ENCODE data around the gene NLRP9. TPM values are rescaled to one million over a fixed set of nuclear protein-coding genes. Genes with fewer than 3 reads are reported as not detected.
A peak's percentile ranks its signal among the peaks of the same experiment; 100 is the strongest.

Gene NLRP9
- total RNA-seq, 4 donors from 2014 or later: not detected

DNA sequence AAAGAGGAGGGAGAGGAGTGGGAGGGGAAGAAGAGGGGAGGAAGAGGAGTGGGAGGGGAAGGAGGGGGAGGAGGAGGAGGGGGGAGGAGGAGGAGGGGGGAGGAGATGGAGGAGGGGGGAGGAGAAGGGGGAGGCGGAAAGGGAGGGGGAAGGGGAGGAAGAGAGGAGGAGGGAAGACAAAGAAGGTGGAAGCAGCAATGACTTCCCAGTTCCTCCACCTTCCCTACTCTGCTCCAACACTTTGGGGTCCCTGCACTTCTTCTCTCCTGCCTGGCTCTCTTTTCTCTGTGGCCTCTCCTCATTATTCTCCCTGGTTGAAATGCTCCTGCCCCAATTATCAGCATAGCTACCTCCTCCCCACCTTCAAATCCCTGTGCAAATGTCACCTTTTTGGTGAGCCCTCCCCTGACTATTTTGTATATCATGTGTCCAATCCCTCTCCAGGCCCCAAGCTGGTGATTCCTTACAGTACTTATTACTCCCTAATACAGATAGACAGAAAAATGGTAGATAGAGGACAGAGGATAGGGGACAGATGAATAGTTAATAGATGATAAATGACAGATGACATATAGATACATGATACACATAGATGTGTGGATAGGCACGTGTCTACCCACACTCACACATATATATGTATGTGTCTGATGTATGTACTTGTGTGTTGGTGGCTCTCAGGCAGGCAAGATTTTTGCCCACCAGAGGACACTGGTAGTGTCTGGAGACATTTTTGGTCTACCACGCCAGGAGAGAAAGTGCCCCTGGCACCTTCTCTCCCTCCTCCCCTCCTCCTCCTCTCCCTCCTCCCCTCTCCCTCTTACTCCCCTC is 25.2 kb downstream of the NLRP9 start:
- Histone ChIP-seq H3K9me3 (no peaks in the 10 kb centered on the region), H3K36me3 (no peaks in the 10 kb centered on the region), H3K27me3 (peaks cover 22% of the 10 kb centered on the region), H3K27ac (no peak overlapping the region), H3K4me1 (no peaks in the 10 kb centered on the region), H3K4me3 (no peak overlapping the region)
- no peak for DNase-seq (ENCODE audit: low spot score in 2 of 2)
- TF ChIP-seq EP300 (IDR thresholded peaks at IDR 0.05) (no peak), POLR2A (IDR thresholded peaks at IDR 0.05) (no peak), POLR2AphosphoS5 (IDR thresholded peaks at IDR 0.05) (no peak)
- TF ChIP-seq, protein P1, sequence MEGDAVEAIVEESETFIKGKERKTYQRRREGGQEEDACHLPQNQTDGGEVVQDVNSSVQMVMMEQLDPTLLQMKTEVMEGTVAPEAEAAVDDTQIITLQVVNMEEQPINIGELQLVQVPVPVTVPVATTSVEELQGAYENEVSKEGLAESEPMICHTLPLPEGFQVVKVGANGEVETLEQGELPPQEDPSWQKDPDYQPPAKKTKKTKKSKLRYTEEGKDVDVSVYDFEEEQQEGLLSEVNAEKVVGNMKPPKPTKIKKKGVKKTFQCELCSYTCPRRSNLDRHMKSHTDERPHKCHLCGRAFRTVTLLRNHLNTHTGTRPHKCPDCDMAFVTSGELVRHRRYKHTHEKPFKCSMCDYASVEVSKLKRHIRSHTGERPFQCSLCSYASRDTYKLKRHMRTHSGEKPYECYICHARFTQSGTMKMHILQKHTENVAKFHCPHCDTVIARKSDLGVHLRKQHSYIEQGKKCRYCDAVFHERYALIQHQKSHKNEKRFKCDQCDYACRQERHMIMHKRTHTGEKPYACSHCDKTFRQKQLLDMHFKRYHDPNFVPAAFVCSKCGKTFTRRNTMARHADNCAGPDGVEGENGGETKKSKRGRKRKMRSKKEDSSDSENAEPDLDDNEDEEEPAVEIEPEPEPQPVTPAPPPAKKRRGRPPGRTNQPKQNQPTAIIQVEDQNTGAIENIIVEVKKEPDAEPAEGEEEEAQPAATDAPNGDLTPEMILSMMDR (IDR thresholded peaks at IDR 0.05): no peak
- 55% methylated on average over 2 of the region's 3 CpGs for WGBS

DNA sequence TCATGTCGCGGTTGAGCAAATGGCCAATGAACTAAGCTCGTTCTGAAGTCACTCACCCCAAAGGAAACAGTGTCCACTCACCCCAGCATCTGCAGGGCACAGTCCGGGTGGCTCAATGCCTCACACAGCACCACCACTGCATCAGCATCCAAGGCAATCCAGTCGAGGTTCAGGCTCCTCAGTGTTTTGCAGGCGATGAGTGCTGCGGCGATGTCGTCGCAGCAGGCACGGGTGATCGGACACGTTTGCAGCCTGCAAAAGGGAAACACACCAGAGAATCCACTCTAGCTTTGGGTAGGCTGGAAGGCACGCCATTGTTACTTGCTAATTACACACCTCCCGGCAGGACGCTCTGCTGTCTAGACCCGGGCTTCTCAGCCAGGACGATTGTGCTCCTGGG is 26.5 kb downstream of the NLRP9 start:
- TF ChIP-seq POLR2AphosphoS5 (IDR thresholded peaks at IDR 0.05): no peak
- TF ChIP-seq EP300 (IDR thresholded peaks at IDR 0.05): no peak
- TF ChIP-seq, protein P1 (IDR thresholded peaks at IDR 0.05): no peak
- TF ChIP-seq POLR2A (IDR thresholded peaks at IDR 0.05): no peak
- Histone ChIP-seq H3K27ac (no peak overlapping the region), H3K27me3 (peaks cover 9% of the 10 kb centered on the region), H3K36me3 (no peaks in the 10 kb centered on the region), H3K9me3 (no peaks in the 10 kb centered on the region), H3K4me1 (no peaks in the 10 kb centered on the region), H3K4me3 (no peak overlapping the region)
- WGBS: 76% methylated on average over 17 of the region's 18 CpGs
- DNase-seq (ENCODE audit: low spot score in 2 of 2): no peak

- Histone ChIP-seq H3K27me3 (no peaks in the 10 kb centered on the region), H3K4me1 (no peaks in the 10 kb centered on the region), H3K4me3 (no peak overlapping the region), H3K27ac (no peak overlapping the region), H3K36me3 (no peaks in the 10 kb centered on the region), H3K9me3 (no peaks in the 10 kb centered on the region)
- DNase-seq (ENCODE audit: low spot score in 2 of 2): no peak
- 86% methylated on average over 1 of the region's 3 CpGs for WGBS
- TF ChIP-seq POLR2A (IDR thresholded peaks at IDR 0.05) (no peak), EP300 (IDR thresholded peaks at IDR 0.05) (no peak), POLR2AphosphoS5 (IDR thresholded peaks at IDR 0.05) (no peak)
- TF ChIP-seq, protein P1 (IDR thresholded peaks at IDR 0.05): no peak
Measured at GRCh38 chr19:55705972-55706371, 32.2 kb downstream of the NLRP9 start.

GRCh38 chr19:55704494-55705245 is 33.5 kb downstream of the NLRP9 start:
- H3K4me1 ChIP-seq: no peaks in the 10 kb centered on the region
- DNase-seq (ENCODE audit: low spot score in 2 of 2): no peak
- H3K4me3 ChIP-seq: no peak overlapping the region
- no peak for TF ChIP-seq POLR2A (IDR thresholded peaks at IDR 0.05)
- TF ChIP-seq, protein P1 (IDR thresholded peaks at IDR 0.05): no peak
- TF ChIP-seq EP300 (IDR thresholded peaks at IDR 0.05): no peak
- TF ChIP-seq POLR2AphosphoS5 (IDR thresholded peaks at IDR 0.05): no peak
- 86% methylated on average over 15 of the region's 15 CpGs for WGBS
- no peaks in the 10 kb centered on the region for H3K27me3 ChIP-seq
- H3K36me3 ChIP-seq: peaks cover 10% of the 10 kb centered on the region
- no peaks in the 10 kb centered on the region for H3K9me3 ChIP-seq
- no peak overlapping the region for H3K27ac ChIP-seq

- Histone ChIP-seq H3K27me3 (no peaks in the 10 kb centered on the region), H3K4me1 (no peaks in the 10 kb centered on the region), H3K4me3 (no peak overlapping the region), H3K9me3 (no peaks in the 10 kb centered on the region), H3K27ac (no peak overlapping the region), H3K36me3 (peaks cover 15% of the 10 kb centered on the region)
- TF ChIP-seq POLR2AphosphoS5 (IDR thresholded peaks at IDR 0.05): no peak
- TF ChIP-seq, protein P1 (IDR thresholded peaks at IDR 0.05): peak; percentile 14 to 68
- WGBS: 53% methylated on average over 38 of the region's 38 CpGs
- DNase-seq (ENCODE audit: low spot score in 2 of 2): peak in 1 of 2 donors; percentile 52
Measured at GRCh38 chr19:55703790-55704215, 34.4 kb downstream of the NLRP9 start.

Data from suprapubic skin (tissue), 4 donors.